HG03066 (cell line): ENCODE measurements around the gene PRR35.

ENCODE experiments used
- ATAC-seq: cut with Tn5 transposase; IDR thresholded peaks from one replicate; pipeline ENCODE4 v1.9.1; 2021; ENCODE audit warnings: low read depth; ENCODE audit not compliant: unreplicated experiment

PRR35 gene

DNA sequence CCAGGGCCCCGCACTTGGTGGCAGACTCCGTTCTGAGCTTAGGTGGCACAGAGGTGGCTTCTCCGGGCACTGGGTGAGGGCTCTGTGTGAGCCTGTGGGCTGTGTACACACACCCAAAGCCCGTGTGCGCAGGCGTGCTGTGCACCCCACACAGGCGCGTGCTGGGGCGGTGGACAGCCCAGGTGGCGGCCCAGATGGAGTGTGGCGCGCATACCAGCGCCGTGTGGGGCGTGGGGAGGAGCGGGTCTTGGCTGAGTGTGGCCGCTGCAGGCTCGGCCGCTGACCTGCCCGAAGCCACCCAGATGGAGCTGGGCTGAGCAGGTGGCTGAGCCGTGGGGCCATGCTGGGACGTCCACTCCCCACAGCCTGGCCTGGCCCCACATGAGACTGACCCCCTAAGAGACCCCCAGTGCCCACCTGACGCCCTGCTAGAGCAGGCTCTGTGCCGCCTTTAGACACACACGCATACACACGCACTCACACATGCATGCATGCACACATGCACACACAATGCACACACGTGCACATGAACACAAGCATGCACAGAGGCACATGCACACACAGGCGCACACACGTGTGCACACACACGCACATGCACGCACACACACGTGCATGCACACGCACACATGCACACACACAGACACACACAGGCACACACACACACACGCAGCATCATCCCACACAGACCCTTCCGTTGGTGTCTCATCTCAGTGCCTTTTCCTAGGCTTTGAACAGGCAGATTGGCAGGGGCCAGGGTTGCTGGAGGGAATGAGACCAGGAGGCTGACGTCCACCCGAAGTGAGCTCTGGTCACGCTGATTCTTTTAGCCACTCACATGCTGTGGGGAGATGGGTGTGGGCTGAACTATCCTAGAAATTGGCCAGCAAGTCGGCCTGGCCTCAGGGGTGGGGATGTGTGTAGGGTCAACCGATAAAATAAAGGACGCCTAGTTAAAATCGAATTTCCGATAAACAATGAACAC lies 2.1 kb downstream of the PRR35 start:
- ATAC-seq, result no peak

DNA sequence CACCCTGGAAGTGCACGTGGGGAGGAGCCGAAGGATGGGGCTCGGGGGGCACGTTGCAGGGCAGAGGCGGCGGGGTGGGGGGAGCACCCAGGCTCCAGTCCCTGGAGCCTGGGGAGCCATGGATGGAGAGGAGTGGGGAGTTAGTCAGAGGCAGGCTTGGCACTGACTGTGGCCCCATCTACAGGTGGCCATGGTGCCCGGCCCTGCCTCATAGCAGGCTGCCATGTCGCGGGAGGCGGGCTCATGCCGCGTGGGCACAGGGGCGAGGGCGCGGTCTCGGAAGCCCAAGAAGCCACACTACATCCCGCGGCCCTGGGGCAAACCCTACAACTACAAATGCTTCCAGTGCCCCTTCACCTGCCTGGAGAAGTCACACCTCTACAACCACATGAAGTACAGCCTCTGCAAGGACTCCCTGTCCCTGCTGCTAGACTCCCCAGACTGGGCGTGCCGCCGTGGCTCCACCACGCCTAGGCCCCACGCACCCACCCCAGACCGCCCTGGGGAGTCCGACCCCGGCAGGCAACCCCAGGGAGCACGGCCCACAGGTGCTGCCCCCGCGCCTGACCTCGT lies 3.0 kb downstream of the PRR35 start:
- ATAC-seq, result no peak

DNA sequence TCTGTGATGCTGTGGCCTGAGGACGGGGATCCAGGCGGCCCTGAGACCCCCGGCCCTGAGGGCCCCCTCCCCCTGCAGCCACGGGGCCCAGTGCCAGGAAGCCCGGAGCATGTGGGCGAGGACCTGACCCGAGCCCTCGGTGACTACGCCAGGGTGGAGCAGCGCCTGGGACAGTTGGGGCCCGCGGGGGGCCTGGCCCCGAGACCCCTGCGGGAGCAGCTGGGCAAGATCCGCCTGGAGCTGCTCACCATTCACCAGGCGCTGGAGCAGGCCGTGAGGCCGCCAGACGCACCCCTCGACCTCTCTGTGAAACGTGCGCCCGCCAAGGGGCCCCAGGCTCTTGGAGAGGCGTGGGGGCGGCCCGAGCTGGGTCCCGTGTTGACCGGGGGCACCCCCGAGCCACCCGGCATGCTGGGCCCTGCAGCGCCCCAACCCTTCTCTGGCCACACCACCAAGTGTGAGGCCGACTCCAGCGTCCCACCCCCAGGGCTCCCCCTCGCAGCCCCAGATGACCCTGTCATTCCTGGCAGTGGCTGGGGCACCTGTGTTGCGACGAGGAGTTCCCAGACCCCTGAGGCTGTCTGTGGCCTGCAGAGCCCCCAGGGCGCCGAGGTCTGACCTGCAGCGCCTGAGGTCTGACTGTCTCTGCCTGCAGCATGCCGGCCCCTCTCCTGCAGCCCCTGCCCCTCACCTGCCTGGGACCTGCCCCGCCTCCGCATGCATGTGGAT lies 4.7 kb downstream of the PRR35 start:
- no peak for ATAC-seq

DNA sequence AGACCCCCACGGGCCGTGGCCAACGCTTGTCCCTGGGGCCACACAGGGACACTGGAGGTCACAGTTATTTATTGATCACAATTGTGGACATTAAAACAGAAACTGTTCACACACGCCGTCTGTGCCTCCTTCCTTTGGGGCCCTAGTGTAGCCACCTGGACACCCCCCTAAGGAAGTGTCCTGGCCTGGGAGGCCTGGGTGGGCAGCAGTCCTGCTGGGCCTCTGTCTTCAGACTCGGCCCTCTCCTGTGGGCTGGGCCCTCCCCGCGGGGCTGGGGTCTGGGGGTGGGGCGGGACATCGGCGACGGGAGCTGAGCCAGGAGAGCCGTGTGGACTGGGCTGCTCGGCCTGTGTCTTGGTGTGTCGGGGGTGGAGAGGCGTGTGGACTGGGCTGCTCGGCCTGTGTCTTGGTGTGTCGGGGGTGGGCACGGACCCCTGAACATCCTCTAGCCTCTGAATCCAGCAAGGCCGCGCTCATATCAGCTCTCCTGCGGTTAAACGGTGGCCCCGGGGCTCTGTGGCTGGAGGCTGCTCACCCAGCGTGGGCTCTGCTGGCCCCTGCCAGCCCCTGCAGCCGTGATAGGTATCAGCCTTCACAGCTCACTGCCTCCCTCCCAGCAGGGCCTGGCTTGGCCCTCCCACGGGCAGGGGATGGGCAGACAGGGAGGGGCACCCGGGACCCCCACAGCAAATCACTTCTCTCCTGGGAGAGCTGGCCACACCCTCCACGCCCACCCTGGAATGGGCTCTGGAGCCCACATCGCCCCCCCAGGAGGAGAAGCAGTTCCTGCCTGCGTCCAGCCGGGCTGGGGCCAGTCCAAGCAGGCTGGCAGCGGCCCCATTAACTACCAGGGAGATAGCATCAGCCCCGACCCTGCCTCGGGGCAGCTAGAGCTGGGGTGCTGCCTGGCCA lies 5.5 kb downstream of the PRR35 start:
- no peak for ATAC-seq

DNA sequence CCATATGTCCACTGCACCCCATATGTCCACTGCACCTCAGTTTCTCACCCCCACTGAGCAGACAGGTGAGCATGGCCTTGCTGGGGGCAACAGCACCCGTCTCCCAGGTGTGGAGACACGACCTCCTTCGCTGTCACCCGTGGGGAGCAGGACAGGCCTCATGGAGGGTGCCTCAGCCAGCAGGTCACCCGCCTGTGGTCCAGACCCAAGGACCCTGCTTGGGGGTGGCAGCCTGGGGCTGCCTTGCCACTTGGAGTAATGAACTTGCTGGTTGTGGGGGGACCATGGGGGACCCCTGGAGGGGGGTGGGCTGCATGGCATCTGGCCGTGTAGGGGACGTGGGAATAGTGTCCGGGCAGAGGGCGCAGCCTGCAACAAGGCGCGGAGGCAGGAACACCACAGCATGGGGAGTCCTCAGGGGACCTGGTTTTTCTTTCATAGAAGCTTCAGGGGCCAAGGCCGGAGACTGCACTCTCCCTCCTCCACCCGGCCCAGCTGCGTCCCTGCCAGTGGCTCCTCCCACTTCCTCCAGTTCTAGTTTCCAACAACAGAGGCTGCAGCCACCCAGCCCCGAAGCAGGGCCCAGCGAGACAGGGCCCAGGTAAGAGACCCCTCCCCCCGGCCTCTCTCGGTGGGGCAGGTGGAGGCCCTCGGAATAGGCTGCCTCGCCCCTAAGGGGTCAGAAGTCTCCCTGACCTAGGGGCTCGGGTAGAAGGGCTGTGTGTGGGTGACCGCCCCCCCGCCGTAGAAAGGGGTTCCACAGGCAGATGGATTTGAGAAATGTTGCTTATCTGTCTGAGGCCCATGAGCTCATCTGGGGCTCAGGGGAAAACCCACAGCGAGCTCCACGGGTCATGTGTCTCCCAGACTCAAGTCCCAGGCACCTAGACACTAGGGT lies 6.5 kb downstream of the PRR35 start, which contains the start of gene NHLRC4:
NHLRC4 (plus strand) TSS at position 531 of the 898 bp plus-strand sequence. CDS start 1,043 bp downstream, outside the sequence.
- no peak for ATAC-seq

DNA sequence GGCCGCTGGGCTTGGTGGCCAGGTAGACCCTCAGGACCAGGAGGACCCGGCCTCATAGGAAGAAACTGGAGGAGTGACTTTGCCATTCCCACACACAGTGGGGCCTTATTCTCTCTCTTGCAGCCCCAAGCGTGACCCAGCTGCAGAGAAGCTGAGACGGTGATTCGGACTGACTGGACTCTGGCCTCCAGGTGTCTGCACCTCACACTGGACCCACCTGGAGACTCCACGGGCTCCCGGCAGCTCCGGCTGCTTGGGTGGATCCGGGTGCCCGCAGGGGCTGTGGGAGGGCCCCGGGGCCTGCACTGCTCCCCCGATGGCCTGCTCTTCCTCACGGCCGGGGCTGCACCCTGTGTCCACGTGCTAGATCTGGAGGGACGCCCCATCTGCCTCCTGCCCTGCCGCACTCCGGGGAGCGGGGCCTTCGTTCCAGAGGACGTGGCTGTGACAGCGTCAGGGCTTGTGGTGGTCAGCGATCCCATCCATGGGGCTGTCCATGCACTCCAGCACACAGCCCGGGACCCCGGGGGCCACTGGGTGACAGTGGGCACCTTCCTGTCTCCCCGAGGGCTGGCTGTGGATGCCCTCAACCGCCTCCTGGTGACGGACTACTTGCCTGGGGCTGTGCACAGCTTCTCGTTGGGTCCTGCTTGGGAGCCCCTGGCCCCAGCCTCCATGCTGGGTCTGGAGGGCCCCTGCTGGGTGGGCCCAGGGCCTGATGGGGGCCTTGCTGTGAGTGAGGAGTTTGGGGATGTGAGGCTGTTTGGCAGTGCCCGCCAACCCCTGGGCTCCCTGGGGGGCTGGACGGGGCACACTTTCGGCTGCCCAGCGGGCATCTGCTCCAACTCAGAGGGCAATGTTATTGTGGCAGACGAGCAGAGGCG lies 7.4 kb downstream of the PRR35 start:
- no peak for ATAC-seq

DNA sequence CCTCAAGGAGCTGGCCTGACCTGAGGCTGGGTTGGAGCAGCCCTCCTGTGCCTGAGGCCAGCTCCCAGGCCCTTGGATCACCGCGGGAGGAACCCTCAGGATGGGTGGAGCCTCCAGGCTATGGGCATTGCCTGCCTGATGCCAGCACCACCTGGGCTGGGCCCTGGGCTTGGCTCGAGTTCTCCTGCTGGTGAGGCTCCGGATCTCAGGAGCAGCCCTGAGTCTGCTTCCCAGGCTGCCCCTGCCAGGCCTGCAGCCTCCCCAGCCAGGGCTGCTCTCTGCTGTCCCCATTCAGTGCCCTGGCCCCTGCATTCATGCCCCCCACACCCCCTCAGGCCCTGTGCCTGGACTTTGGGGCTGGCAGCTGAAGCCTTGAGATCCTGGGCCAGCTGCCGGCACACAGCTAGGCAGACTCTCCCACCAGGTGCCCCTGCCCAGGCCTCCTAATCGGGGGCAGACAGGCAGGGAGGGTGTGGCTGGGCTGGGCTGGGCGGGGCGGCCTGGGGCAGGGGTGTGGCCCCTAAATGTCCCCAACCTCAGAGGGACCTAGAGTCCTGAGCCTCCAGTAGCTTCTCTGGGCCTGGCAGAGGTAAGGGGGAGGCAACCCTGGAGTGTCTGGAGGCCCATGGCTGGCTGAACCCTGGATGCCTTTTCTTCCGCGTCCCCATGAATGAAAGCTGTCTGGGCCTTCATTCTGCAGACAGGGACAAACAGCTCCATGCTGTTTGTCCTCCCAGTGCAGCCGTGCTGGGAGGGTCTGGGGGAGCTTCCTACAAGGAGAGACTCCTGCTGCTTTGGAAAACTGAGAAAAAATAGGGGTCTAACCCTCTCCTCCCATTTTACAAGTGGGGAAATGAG lies 8.4 kb downstream of the PRR35 start:
- no peak for ATAC-seq

DNA sequence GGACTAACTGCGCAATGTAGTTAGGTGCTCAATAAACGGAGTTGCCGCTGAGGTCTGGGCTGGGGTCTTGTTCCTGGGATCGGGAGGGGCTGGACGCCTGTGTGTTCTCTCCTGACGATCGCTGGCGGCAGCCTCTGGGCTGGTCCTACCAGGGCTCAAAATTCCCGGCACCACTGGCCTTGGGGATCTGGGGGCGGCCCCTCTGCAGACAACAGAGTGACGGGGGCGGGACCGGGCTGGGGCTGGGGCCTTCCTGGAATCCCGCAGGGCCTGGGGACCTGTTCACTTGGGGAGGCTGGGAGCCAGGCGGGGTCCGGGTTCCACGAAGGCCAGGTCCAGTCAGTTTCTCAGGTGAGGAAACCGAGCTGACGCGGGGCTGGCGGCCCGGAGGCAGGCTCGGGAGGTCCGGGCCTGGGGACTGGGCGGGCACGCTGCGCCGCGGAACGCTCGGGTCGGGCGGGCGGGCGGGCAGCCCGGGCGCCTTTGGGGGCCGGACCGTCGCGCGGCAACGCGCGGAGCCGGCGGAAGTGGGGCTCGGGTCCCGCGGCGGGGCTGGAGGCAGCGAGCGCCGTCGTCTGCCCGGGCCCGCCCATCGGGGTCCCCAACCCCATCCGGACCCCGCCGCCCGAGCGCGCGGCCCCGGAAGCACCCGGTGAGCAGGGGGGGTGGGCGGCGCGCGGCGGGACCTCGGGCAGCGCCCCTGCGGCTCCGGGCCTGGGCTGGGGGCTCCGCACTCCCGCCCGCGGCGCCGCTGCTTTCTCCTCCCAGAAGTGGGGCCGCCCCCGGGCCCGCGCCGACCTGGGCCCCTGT lies 9.5 kb downstream of the PRR35 start, which contains the start of gene PIGQ:
PIGQ (plus strand) TSS at position 524 of the 810 bp plus-strand sequence. CDS start 4,107 bp downstream, outside the sequence.
- ATAC-seq, result no peak

DNA sequence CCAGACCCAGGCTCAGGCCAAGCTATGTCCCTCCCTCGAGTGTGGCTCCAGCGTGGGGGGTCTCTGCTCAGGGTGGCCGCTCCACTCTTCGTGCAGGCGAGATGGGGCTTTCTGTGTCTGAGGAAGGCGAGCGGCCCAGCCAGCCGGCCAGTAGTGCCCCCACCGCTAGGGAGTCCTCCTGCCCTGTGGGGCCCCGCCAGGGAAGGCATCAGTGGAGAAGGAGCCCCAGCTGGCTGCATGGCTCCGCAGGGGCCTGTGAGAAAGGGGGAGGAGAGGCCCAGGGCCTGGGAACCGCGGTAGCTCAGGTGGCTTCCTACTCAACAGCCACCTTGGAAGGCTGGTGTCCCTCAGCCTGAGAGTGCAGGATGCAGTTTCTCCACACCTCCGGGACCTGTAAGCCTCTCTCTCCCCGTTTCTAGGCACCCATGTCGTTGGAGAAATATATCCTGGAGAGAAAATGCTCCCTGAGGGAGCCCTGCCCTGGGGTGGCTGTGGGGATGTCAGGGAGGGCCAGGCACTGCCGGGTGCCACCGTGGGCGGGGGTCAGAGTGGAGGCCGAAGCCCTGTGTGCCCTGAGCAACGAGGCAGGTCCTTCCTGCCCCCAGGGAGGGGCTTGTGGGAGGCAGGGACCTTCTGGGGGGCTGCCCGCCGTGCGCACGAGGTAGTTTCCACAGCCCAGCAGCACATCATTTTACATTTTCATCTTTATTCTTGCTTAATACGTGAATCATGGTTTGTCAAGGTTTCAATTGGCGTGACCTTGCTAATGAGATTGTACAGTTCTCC lies 12.9 kb downstream of the PRR35 start:
- no peak for ATAC-seq

DNA sequence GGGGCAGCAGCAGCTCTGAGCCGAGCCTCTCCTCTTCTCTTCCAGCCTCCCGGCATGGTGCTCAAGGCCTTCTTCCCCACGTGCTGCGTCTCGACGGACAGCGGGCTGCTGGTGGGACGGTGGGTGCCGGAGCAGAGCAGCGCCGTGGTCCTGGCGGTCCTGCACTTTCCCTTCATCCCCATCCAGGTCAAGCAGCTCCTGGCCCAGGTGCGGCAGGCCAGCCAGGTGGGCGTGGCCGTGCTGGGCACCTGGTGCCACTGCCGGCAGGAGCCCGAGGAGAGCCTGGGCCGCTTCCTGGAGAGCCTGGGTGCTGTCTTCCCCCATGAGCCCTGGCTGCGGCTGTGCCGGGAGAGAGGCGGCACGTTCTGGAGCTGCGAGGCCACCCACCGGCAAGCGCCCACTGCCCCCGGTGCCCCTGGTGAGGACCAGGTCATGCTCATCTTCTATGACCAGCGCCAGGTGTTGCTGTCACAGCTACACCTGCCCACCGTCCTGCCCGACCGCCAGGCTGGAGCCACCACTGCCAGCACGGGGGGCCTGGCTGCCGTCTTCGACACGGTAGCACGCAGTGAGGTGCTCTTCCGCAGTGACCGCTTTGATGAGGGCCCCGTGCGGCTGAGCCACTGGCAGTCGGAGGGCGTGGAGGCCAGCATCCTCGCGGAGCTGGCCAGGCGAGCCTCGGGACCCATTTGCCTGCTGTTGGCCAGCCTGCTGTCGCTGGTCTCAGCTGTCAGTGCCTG lies 14.0 kb downstream of the PRR35 start:
- no peak for ATAC-seq

DNA sequence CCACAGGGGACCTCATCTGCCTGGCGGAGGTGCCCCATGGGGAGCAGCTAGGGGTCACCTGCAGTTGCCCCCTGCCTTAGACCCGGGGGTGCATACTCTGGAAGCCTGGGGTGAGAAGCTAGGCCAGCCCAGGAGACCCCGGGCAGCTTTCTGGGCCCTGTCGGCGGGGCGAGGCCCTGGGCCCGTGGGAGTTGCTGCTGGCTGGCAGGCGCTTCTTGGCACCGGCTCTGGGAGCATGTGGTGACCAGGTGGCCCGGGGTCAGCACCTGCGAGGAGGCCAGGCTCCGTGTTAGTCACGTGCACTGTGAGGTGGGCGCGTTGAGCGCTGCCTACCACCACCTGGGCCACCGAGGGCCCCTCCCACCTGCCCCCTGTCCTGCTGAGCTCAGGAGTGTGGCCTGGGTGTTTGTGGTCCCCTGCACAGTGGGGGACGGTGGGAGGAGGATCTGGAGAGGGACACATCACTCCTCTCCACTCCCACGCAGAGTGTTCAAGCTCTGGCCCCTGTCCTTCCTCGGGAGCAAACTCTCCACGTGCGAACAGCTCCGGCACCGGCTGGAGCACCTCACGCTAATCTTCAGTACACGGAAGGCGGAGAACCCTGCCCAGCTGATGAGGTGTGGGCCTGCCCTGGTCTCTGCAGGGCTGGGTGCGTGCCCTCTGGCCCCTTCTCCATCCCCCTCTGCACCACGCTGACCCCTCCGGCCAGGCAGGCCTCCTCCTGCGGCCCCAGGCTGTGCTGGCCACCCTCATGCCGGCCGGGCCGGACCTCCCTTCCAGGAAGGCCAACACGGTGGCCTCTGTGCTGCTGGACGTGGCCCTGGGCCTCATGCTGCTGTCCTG lies 15.4 kb downstream of the PRR35 start:
- no peak for ATAC-seq

DNA sequence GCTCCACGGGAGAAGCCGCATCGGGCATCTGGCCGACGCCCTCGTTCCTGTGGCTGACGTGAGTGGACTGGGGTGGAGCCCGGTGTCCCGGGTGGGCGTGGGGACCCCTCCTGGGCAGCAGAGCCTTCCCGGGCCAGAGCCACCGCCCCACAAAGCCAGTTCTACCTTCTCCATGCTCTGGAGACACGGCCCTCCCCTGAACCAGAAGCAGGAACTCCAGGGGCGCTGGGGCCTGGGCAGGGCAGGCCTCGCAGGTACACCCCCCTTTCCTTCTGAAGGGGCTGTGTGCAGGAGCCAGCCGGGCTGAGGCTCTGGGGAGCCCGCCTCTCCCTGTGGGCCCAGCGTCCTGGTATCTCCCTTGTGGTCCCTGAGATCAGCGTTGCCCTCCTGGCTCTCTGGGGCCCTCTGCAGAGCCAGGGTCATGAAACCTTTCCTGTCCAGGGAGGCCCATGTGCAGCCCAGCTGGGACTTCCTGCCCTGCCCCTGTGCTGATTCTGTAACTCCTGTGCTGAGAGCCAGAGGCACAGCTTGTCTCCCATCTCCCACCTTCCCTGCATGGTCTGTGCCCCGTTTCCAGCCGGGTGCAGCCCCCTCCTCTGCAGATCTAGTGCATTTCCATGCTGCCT lies 16.1 kb downstream of the PRR35 start:
- ATAC-seq, result no peak

DNA sequence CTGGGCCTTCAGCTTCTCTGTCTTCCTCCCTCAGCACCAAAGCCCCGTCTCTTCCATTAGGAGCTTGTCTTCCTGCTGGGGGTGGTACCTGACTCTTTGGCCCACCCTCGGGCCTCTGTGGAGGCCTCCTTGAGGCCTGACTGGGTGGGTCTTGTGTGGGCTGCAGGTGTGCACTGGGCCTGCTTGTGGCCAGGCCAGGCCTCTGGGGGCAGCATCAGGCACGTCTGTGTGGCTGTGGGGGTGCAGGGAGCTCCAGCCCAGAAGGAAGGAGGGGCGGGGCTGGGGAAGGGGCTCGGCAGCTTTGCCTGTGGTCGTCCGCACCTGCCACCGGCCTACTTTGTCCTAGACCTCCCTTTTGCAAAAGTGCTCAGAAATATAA lies 16.6 kb downstream of the PRR35 start:
- ATAC-seq, result no peak

DNA sequence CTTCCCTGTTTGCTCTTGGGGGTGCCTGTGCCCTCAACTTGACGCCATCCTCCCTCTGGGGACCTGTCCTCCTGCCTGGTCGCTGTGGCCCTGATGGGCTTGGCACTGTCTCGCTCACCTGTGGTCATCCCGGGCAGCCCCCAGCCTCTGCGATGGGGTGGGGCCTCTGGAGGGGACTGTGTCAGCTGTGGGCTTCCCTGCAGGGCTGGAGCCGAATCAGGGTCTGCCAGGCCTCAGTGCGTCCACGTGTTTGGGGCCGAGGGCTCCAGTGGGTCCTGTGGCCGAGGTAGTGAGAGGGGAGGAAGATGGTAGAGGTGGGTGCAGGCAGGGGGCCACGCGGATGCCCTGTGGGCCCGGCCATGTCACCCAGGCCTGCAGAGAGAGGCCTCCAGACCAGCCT lies 17.6 kb downstream of the PRR35 start:
- no peak for ATAC-seq
